Neuronal stem cell (in vitro differentiated cells): ENCODE results near the gene ZSWIM4.
A peak's percentile ranks its signal among the peaks of the same experiment; 100 is the strongest.

Experiments used
- DNase-seq: peaks from one replicate; pipeline ENCODE4 v3.0.0-alpha.2; 2013; ENCODE audit warnings: low spot score
- H2AFZ ChIP-seq: one replicate; pipeline ENCODE4 v1.6.1; 2013; ENCODE audit warnings: mild to moderate bottlenecking, low read length, inconsistent platforms
- H2AK5ac ChIP-seq: 2 replicates; pipeline ENCODE4 v1.6.1; 2013; ENCODE audit warnings: low read depth, mild to moderate bottlenecking, inconsistent platforms, low read length, moderate library complexity, mixed read lengths
- H2BK120ac ChIP-seq: 2 replicates; pipeline ENCODE4 v1.6.1; 2013; ENCODE audit warnings: low read depth, mild to moderate bottlenecking, inconsistent platforms, low read length, moderate library complexity, mixed read lengths
- H2BK12ac ChIP-seq: one replicate; pipeline ENCODE4 v1.6.1; 2013; ENCODE audit warnings: low read length, inconsistent platforms
- H2BK15ac ChIP-seq: 2 replicates; pipeline ENCODE4 v1.6.1; 2013; ENCODE audit warnings: mild to moderate bottlenecking, low read length, inconsistent platforms, mixed read lengths
- H2BK5ac ChIP-seq: one replicate; pipeline ENCODE4 v1.6.1; 2013; ENCODE audit warnings: inconsistent platforms, mild to moderate bottlenecking, low read length, moderate library complexity
- H3K14ac ChIP-seq: one replicate; pipeline ENCODE4 v1.6.1; 2013; ENCODE audit warnings: low read length, inconsistent platforms
- H3K18ac ChIP-seq: 2 replicates; pipeline ENCODE4 v1.6.1; 2013; ENCODE audit warnings: low read length, inconsistent platforms
- H3K23ac ChIP-seq: 2 replicates; pipeline ENCODE4 v1.6.1; 2013; ENCODE audit warnings: low read depth, mild to moderate bottlenecking, mixed read lengths, low read length, inconsistent platforms; ENCODE audit not compliant: poor library complexity
- H3K27ac ChIP-seq: replicated peaks from 3 replicates; pipeline ENCODE4 v1.5.1; 2013; ENCODE audit warnings: low read length, inconsistent platforms
- H3K27me3 ChIP-seq, 3 experiments: 2 replicates each; pipeline ENCODE4 v1.6.1; 2013; ENCODE audit warnings: low read length in 3 of 3, mild to moderate bottlenecking in 2 of 3, inconsistent platforms in 1 of 3, low read depth in 1 of 3, mixed read lengths in 1 of 3, moderate library complexity in 1 of 3; ENCODE audit not compliant: control insufficient read depth in 3 of 3, insufficient read depth in 3 of 3
- H3K36me3 ChIP-seq, 2 donors: replicated peaks in 1 of 2; 2 replicates each; pipeline ENCODE4 v1.6.1; 2013; ENCODE audit warnings: low read length in 2 of 2; ENCODE audit not compliant: control insufficient read depth in 2 of 2, insufficient read depth in 2 of 2
- H3K4ac ChIP-seq: 2 replicates; pipeline ENCODE4 v1.6.1; 2013; ENCODE audit warnings: inconsistent platforms, mild to moderate bottlenecking, low read length, moderate library complexity
- H3K4me1 ChIP-seq, 2 donors: 1 replicate in 1 of 2; 2 replicates in 1 of 2; pipeline ENCODE4 v1.6.1; 2013; ENCODE audit warnings: low read length in 2 of 2, low read depth in 1 of 2; ENCODE audit not compliant: control insufficient read depth in 2 of 2, insufficient read depth in 1 of 2
- H3K4me2 ChIP-seq: one replicate; pipeline ENCODE4 v1.6.1; 2013; ENCODE audit warnings: mild to moderate bottlenecking, low read length, inconsistent platforms; ENCODE audit not compliant: insufficient read depth, poor library complexity, severe bottlenecking
- H3K4me3 ChIP-seq, 2 donors: 2 replicates each; pipeline ENCODE4 v1.5.1; 2013; ENCODE audit warnings: low read length in 2 of 2, mild to moderate bottlenecking in 2 of 2, inconsistent platforms in 1 of 2, moderate library complexity in 1 of 2
- H3K79me1 ChIP-seq: one replicate; pipeline ENCODE4 v1.6.1; 2013; ENCODE audit warnings: low read depth, mild to moderate bottlenecking, inconsistent platforms, low read length, moderate library complexity
- H3K9ac ChIP-seq: one replicate; pipeline ENCODE4 v1.6.1; 2013; ENCODE audit warnings: mild to moderate bottlenecking, low read depth, low read length, inconsistent platforms; ENCODE audit not compliant: poor library complexity
- H3K9me3 ChIP-seq, 2 donors: replicated peaks in 1 of 2; 2 replicates each; pipeline versions ENCODE3 to v1.6.1; 2013; ENCODE audit warnings: low read length in 2 of 2, mild to moderate bottlenecking in 2 of 2, inconsistent platforms in 1 of 2, low read depth in 1 of 2, mixed read lengths in 1 of 2, moderate library complexity in 1 of 2; ENCODE audit not compliant: control insufficient read depth in 2 of 2, insufficient read depth in 1 of 2
- H4K8ac ChIP-seq: one replicate; pipeline ENCODE4 v1.6.1; 2013; ENCODE audit warnings: low read depth, mild to moderate bottlenecking, inconsistent platforms, low read length, moderate library complexity
- H4K91ac ChIP-seq: one replicate; pipeline ENCODE4 v1.6.1; 2013; ENCODE audit warnings: low read length, low read depth, mild to moderate bottlenecking, inconsistent platforms; ENCODE audit not compliant: poor library complexity
- WGBS, 2 donors: extraction: QIAGEN DNeasy Blood & Tissue Kit; methylation state at CpG; one replicate each; pipeline ENCODE4 v1.1.7; 2013; ENCODE audit warnings: missing lambda C conversion rate in 2 of 2, mixed read lengths in 1 of 2; ENCODE audit not compliant: insufficient read length in 2 of 2, insufficient replicate concordance in 1 of 2; ENCODE audit errors: extremely low coverage in 2 of 2; 5-methylcytosine and 5-hydroxymethylcytosine counted together

Gene ZSWIM4

GRCh38 chr19:13838435-13839129 lies 43.3 kb downstream of the ZSWIM4 start:
- H3K9me3 ChIP-seq, result no peaks in the 10 kb centered on the region
- peaks cover 17 to 18% of the 10 kb centered on the region in 2 donors for H3K4me1 ChIP-seq
- peak overlapping the region; percentile 56 for H3K14ac ChIP-seq
- no CpG with 5 or more reads among the region's 18 CpGs for WGBS, 2 donors
- no peak overlapping the region for H3K9ac ChIP-seq
- no peak for DNase-seq
- H3K27ac ChIP-seq, result no peak overlapping the region
- H2BK15ac ChIP-seq, result peak overlapping the region; percentile 89
- H2AK5ac ChIP-seq, result peak overlapping the region; percentile 98
- H3K23ac ChIP-seq, result peak overlapping the region; percentile 80
- no peak overlapping the region for H2BK120ac ChIP-seq
- no peak overlapping the region for H4K91ac ChIP-seq
- no peak overlapping the region for H4K8ac ChIP-seq
- H3K36me3 ChIP-seq, result peaks cover 3 to 15% of the 10 kb centered on the region in 2 donors
- H3K4ac ChIP-seq, result peak overlapping the region; percentile 38
- no peak overlapping the region for H2BK5ac ChIP-seq
- H3K4me3 ChIP-seq, result no peak overlapping the region
- H2AFZ ChIP-seq, result no peak overlapping the region
- peak overlapping the region; percentile 94 for H3K18ac ChIP-seq
- peaks cover 0 to 8% (median 0%) of the 10 kb centered on the region in 3 experiments for H3K27me3 ChIP-seq
- no peak overlapping the region for H2BK12ac ChIP-seq
- H3K79me1 ChIP-seq, result peaks cover 13% of the 10 kb centered on the region
- H3K4me2 ChIP-seq, result no peak overlapping the region

GRCh38 chr19:13839130-13839937 lies 44.1 kb downstream of the ZSWIM4 start:
- Histone ChIP-seq H3K18ac (peak overlapping the region; percentile 94), H3K36me3 (peaks cover 3 to 8% of the 10 kb centered on the region in 2 donors), H3K4ac (peak overlapping the region; percentile 38), H3K4me3 (no peak overlapping the region), H4K8ac (no peak overlapping the region), H3K9ac (no peak overlapping the region), H3K14ac (peak overlapping the region; percentile 56), H3K4me2 (no peak overlapping the region), H2BK120ac (peak overlapping the region; percentile 76), H2BK12ac (no peak overlapping the region), H3K27me3 (peaks cover 0 to 8% (median 0%) of the 10 kb centered on the region in 3 experiments), H3K4me1 (peaks cover 20 to 24% of the 10 kb centered on the region in 2 donors), H2BK15ac (peak overlapping the region; percentile 89), H2AFZ (no peak overlapping the region), H3K23ac (peak overlapping the region; percentile 80), H3K9me3 (no peaks in the 10 kb centered on the region), H3K79me1 (peaks cover 13% of the 10 kb centered on the region), H2BK5ac (no peak overlapping the region), H3K27ac (no peak overlapping the region), H4K91ac (no peak overlapping the region), H2AK5ac (peak overlapping the region; percentile 98)
- no CpG with 5 or more reads among the region's 36 CpGs for WGBS, 2 donors
- no peak for DNase-seq

GRCh38 chr19:13839938-13840304 lies 44.7 kb downstream of the ZSWIM4 start:
- no CpG with 5 or more reads among the region's 6 CpGs for WGBS, 2 donors
- Histone ChIP-seq H3K4me1 (peaks cover 21 to 24% of the 10 kb centered on the region in 2 donors), H2BK12ac (peak overlapping the region; percentile 66), H4K8ac (no peak overlapping the region), H2BK120ac (peak overlapping the region; percentile 81), H3K4me2 (no peak overlapping the region), H3K9me3 (no peaks in the 10 kb centered on the region), H3K18ac (peak overlapping the region; percentile 94), H3K9ac (peak overlapping the region; percentile 72), H3K23ac (peak overlapping the region; percentile 80), H2BK5ac (no peak overlapping the region), H3K14ac (no peak overlapping the region), H2BK15ac (peak overlapping the region; percentile 75), H3K4me3 (no peak overlapping the region), H2AK5ac (peak overlapping the region; percentile 98), H3K36me3 (peaks cover 3 to 5% of the 10 kb centered on the region in 2 donors), H3K79me1 (peaks cover 13% of the 10 kb centered on the region), H3K27me3 (peaks cover 0 to 8% (median 0%) of the 10 kb centered on the region in 3 experiments), H3K4ac (peak overlapping the region; percentile 41), H3K27ac (no peak overlapping the region), H4K91ac (no peak overlapping the region), H2AFZ (no peak overlapping the region)
- no peak for DNase-seq
